MCF 10A (cell line): Measurements from ENCODE around the gene NAV3. TPM values are rescaled to one million over a fixed set of nuclear protein-coding genes. Genes with fewer than 3 reads are reported as not detected.

Experiments used
- BruUV-seq: library from RNA; stranded (reverse); fragments of 400-500 nt; replicated peaks from 2 replicates; lab custom pipeline; 2021; lab: Mats Ljungman, UMichigan
- CTCF ChIA-PET: fragments of 300-600 bp; sonication (Branson Sonifier 250); formaldehyde crosslinking; extraction: SDS; loops from one replicate; lab custom pipeline; 2021; ENCODE audit warnings: antibody characterized with exemption, inconsistent platforms; lab: Yijun Ruan, JAX
- POLR2A ChIA-PET: fragments of 300-600, 350-650 bp; sonication (Branson Sonifier 250); formaldehyde crosslinking; extraction: SDS; loops from one replicate; lab custom pipeline; 2020; ENCODE audit warnings: antibody characterized with exemption, inconsistent platforms; lab: Yijun Ruan, JAX
- DNase-seq: peaks from one replicate; pipeline ENCODE4 v3.0.0-alpha.2; 2018; ENCODE audit not compliant: unreplicated experiment
- H3K27ac Mint-ChIP-seq: one replicate; pipeline ENCODE4 v1.8.0; 2022; ENCODE audit warnings: mild to moderate bottlenecking, low read depth, mixed read lengths; ENCODE audit not compliant: unreplicated experiment
- H3K27me3 Mint-ChIP-seq: one replicate; pipeline ENCODE4 v1.8.0; 2022; ENCODE audit warnings: mixed read lengths; ENCODE audit not compliant: insufficient read depth, unreplicated experiment
- H3K36me3 Mint-ChIP-seq: one replicate; pipeline ENCODE4 v1.8.0; 2022; ENCODE audit warnings: mild to moderate bottlenecking, moderate library complexity, mixed read lengths; ENCODE audit not compliant: insufficient read depth, unreplicated experiment
- H3K4me1 Mint-ChIP-seq: one replicate; pipeline ENCODE4 v1.8.0; 2022; ENCODE audit warnings: mixed read lengths; ENCODE audit not compliant: insufficient read depth, unreplicated experiment
- H3K4me3 Mint-ChIP-seq: one replicate; pipeline ENCODE4 v1.8.0; 2022; ENCODE audit warnings: mild to moderate bottlenecking, moderate library complexity, mixed read lengths; ENCODE audit not compliant: unreplicated experiment
- H3K9me3 Mint-ChIP-seq: one replicate; pipeline ENCODE4 v1.8.0; 2022; ENCODE audit warnings: mixed read lengths; ENCODE audit not compliant: unreplicated experiment
- intact Hi-C: fragments of 100-400 bp; cut with micrococcal nuclease; formaldehyde crosslinking; loops from 2 replicates; pipeline ENCODE4 v1.14.1; 2022
- total RNA-seq: library from RNA; stranded (reverse); gene quantifications from 2 replicates; pipeline ENCODE4 v1.2.3, GENCODE V29; 2022
- TF ChIP-seq, protein P1 (sequence below): fragments of 200-600 bp; IDR thresholded peaks from one replicate; pipeline ENCODE4 v1.8.0; 2022; ENCODE audit warnings: antibody characterized with exemption, mild to moderate bottlenecking; ENCODE audit not compliant: unreplicated experiment

The NAV3 gene
- total RNA-seq, 1 experiment from 2014 or later: 7.1 TPM

DNA sequence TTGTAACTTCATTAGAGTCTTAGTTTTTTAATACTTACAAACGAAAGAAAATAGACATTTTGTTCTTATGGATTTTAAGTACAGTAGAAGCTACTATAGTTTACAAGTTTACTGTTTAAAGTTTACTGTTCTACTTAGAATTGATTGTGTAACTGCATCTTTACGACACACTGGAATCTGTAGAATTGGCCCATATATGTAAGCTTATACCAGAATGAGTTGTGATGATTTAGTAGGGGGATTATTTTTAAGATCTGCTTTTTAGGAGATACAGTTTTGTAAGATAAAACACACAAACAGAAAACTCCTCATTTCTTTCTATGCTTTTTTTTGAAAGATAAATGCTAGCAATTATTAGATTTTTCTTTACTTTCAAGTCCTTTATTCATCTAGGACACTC lies 30.2 kb upstream of the NAV3 start:
- BruUV-seq: no TSS peak
- ChIA-PET CTCF (no interaction called here), POLR2A (no interaction called here)
- H3K9me3 Mint-ChIP-seq: no peaks in the 10 kb centered on the region
- DNase-seq: no peak
- H3K36me3 Mint-ChIP-seq: peaks cover 6% of the 10 kb centered on the region
- TF ChIP-seq, protein P1, sequence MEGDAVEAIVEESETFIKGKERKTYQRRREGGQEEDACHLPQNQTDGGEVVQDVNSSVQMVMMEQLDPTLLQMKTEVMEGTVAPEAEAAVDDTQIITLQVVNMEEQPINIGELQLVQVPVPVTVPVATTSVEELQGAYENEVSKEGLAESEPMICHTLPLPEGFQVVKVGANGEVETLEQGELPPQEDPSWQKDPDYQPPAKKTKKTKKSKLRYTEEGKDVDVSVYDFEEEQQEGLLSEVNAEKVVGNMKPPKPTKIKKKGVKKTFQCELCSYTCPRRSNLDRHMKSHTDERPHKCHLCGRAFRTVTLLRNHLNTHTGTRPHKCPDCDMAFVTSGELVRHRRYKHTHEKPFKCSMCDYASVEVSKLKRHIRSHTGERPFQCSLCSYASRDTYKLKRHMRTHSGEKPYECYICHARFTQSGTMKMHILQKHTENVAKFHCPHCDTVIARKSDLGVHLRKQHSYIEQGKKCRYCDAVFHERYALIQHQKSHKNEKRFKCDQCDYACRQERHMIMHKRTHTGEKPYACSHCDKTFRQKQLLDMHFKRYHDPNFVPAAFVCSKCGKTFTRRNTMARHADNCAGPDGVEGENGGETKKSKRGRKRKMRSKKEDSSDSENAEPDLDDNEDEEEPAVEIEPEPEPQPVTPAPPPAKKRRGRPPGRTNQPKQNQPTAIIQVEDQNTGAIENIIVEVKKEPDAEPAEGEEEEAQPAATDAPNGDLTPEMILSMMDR: no peak
- intact Hi-C loops: no loop called here
- no peak overlapping the region for H3K27ac Mint-ChIP-seq
- peaks cover 6% of the 10 kb centered on the region for H3K4me1 Mint-ChIP-seq
- H3K27me3 Mint-ChIP-seq: no peaks in the 10 kb centered on the region
- H3K4me3 Mint-ChIP-seq: no peak overlapping the region

GRCh38 chr12:77808534-77808933 lies 22.2 kb upstream of the NAV3 start:
- Mint-ChIP-seq H3K27ac (no peak overlapping the region), H3K9me3 (no peaks in the 10 kb centered on the region), H3K36me3 (no peaks in the 10 kb centered on the region), H3K4me1 (no peaks in the 10 kb centered on the region), H3K27me3 (no peaks in the 10 kb centered on the region), H3K4me3 (no peak overlapping the region)
- no peak for DNase-seq
- CTCF ChIA-PET: no interaction called here
- no TSS peak for BruUV-seq
- TF ChIP-seq, protein P1: no peak
- POLR2A ChIA-PET: no interaction called here
- intact Hi-C loops: no loop called here

DNA sequence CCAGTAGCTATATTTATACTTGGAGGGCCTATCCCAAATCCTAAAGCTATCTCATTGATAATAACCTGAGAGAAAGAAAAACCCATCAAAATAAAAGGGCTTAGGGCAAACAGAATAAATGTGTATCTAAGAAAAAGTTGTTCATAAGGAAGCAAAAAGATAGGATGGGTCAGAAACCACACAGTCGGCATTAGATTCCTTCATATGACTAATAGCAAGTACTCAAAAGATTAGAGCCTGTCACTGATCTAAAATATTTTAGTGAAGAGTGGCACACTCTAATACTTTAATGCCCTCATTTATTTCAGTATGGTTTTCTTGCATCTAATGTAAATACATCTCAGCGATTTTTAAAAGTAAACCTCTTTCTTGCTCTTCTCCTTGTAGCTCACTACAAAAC lies 17.1 kb upstream of the NAV3 start:
- Mint-ChIP-seq H3K27ac (no peak overlapping the region), H3K4me1 (no peaks in the 10 kb centered on the region), H3K9me3 (no peaks in the 10 kb centered on the region), H3K36me3 (no peaks in the 10 kb centered on the region), H3K4me3 (no peak overlapping the region), H3K27me3 (no peaks in the 10 kb centered on the region)
- ChIA-PET CTCF (no interaction called here), POLR2A (no interaction called here)
- intact Hi-C loops: no loop called here
- DNase-seq: no peak
- no TSS peak for BruUV-seq
- TF ChIP-seq, protein P1: no peak

DNA sequence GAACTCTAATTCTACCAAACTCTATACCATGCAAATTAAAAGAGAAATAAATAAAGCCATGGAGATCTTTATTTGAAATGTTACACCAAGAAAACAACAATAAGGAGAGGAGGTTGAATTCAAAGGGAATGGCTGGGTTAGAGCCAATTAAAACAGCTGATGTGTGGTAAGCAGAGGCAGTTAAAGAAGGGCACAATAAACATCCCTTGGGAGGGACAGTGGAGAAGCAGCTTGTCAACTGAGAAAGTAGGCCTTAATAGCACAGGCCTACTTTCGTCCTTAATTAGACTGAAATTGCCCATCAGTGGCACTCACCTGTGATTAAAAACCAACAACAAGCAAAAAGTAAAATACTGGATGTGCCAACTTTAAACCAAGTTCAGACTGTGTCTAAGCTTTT lies 16.3 kb upstream of the NAV3 start:
- H3K4me1 Mint-ChIP-seq: no peaks in the 10 kb centered on the region
- TF ChIP-seq, protein P1: no peak
- POLR2A ChIA-PET: no interaction called here
- H3K36me3 Mint-ChIP-seq: no peaks in the 10 kb centered on the region
- no TSS peak for BruUV-seq
- CTCF ChIA-PET: no interaction called here
- no peaks in the 10 kb centered on the region for H3K27me3 Mint-ChIP-seq
- DNase-seq: no peak
- no peaks in the 10 kb centered on the region for H3K9me3 Mint-ChIP-seq
- intact Hi-C loops: no loop called here
- H3K27ac Mint-ChIP-seq: no peak overlapping the region
- H3K4me3 Mint-ChIP-seq: no peak overlapping the region
